Cerebellar nuclear complex (tissue), 1 donor: ENCODE measurements around the gene PHKB.
"Not testable (repeated sequence)": the region's sequence is repeated elsewhere in the genome, so short reads cannot be mapped to it uniquely, and the experiment has no call there.

Experiments
- DNase-seq, 2 experiments: peaks; one replicate each; lab custom pipeline; 2025; lab: John Stamatoyannopoulos, UW

Gene PHKB

GRCh38 chr16:47470211-47470610 is 9.1 kb downstream of the PHKB start:
- no peak for DNase-seq

- DNase-seq = no peak
Observed at GRCh38 chr16:47470810-47471209, 9.7 kb downstream of the PHKB start.

- not testable (repeated sequence) for DNase-seq
Observed at GRCh38 chr16:47473004-47473403, 11.9 kb downstream of the PHKB start.

DNA sequence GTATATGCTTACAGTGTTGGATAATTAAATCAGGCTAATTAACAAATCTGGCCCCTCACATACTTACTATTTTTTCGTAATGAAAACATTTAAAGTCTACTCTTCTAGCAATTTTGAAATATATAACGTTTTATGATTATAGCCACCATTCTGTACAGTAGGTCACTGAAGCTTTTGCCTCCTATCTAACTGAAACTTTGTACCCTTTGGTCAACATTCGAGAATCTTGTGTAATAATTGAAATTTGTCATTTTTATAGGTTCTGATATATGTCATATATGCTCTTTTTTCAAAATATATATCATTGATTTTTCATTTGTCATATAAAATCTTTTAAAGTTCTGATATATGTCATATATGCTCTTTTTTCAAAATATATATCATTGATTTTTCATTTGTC is 12.7 kb downstream of the PHKB start:
- no peak for DNase-seq

- no peak for DNase-seq
Observed at GRCh38 chr16:47475786-47476185, 14.7 kb downstream of the PHKB start.

GRCh38 chr16:47476654-47477345 is 15.7 kb downstream of the PHKB start:
- DNase-seq = no peak

DNA sequence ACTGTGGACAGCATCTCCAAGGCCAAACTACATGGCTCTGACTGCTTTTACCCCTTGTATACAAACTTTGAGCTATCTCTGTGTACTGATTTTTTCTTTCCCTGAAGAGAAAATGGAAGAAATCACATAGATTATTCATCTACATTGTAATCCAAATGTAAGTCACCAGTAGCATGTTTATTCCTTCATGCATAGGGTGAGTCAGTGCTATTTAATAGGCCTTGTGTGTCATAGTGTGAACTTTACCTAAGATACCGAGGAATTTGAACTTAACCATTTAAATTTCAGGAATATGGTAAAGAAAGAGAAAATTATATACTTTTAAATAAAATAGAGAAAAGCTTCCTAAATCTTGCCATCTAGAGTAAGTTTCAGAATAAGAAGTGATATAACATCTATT is 16.5 kb downstream of the PHKB start:
- no peak for DNase-seq

- no peak for DNase-seq
Observed at GRCh38 chr16:47480410-47480809, 19.3 kb downstream of the PHKB start.

DNA sequence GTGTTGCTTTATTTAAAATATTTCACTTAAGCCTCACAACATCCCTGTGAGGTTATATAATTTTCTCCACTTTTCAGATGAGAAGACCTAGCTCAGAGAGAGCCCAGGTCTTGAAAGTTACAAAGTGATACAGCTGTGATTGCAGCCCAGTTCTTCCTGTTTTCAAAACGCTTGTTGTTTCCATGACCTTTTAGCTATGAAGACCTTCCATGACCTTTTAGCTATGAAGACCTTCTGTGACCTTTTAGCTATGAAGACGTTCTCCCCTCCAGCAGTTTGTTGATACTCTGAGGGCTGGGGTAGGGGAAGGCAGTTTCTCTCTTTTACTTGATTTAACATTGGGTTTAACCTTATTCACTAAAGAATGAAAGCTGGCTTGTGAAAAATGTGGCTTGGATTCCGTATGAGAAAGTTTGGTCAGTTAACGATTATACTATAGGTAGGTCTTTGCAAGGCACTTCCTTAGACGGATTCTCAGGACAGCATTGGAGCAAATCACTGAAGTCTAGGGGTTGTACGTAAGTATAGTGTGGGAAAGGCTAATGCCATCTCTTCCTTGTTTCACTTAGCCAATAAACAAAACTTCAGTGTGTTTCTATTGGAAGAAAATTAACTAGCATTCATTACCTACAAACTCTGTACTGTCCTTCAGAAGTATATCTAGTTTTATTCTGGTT is 20.7 kb downstream of the PHKB start:
- no peak for DNase-seq

DNA sequence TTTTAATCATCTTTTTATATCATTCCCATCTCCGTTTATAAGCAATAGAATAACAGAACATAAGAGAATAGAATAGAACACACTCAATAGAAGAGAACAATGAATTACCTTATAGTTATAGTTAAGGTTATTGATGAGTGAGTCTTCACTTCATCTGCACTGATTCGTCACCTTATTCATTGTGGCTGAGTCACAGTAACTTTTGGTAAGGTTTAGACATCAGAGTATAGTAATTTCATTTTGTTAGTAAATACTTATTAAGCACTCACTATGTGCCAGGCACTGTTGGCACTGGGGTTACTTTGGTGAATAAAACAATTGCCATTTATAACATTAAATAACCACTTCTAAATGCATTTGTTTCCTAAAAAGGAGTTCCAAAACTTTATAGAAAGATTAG is 22.5 kb downstream of the PHKB start:
- DNase-seq = no peak

DNA sequence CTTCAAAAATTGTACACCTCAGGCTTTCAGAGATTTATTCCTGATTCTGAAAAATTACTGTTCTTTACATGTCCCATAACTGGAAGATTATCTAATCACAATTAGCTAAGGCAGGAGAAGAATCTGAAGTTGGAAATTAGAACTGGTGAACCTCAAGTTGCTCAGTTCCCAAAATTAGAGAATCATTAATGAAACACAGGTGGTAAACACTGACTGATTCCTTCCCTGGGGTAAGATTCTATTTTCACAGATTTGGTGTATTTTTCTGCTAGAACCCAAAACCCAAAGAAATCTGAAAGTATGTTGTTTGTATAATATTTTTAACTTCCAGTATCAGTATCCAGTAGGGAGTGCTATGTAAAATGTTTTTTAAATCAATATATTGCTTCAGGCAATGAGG is 25.7 kb downstream of the PHKB start:
- DNase-seq = no peak

DNA sequence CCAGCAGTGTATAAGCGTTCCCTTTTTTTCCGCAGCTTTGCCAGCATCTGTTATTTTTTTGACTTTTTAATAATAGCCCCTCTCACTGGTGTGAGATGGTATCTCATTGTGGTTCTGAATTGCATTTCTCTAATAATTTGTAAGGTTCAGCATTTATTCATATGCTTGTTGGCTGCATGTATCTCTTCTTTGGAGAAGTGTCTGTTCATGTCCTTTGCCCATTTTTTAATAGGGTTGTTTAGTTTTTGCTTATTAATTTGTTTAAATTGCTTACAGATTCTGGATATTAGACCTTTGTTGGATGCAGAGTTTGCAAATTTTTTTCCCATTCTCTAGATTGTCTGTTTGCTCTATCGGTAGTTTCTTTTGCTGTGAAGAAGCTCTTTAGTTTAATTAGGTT is 26.9 kb downstream of the PHKB start:
- no peak for DNase-seq

- no peak for DNase-seq
Observed at GRCh38 chr16:47490471-47490870, 29.3 kb downstream of the PHKB start.

DNA sequence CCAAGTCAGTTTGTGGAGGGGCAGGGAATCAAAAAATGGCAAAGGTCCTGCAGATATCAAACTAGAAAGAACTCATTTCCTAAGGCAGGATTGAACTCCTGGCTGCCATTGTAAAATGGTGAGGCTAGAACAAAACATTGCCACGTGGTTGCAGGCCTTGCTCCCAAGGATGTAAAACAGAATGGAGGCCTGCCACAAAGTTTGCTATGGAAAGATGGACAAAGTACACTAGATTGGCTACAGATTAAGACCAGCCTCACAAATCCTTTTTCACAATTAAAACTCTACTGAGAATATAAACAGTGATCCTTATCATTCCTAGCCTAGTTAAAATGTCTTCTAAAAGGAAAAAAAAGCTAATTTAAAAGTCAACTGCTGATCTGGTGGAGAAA is 30.9 kb downstream of the PHKB start:
- DNase-seq = no peak

GRCh38 chr16:47492428-47493377 is 31.6 kb downstream of the PHKB start:
- DNase-seq = no peak

GRCh38 chr16:47493381-47494337 is 32.5 kb downstream of the PHKB start:
- no peak for DNase-seq

GRCh38 chr16:47499080-47499699 is 38.1 kb downstream of the PHKB start:
- DNase-seq = no peak

GRCh38 chr16:47499700-47500264 is 38.7 kb downstream of the PHKB start:
- DNase-seq = no peak

GRCh38 chr16:47503936-47504335 is 42.8 kb downstream of the PHKB start:
- DNase-seq = no peak

- DNase-seq = no peak
Observed at GRCh38 chr16:47504599-47504998, 43.5 kb downstream of the PHKB start.

- DNase-seq = no peak
Observed at GRCh38 chr16:47506800-47507199, 45.7 kb downstream of the PHKB start.
